ENCODE results near the gene DCLK1. TPM values are rescaled to one million over a fixed set of nuclear protein-coding genes. Genes with fewer than 3 reads are reported as not detected.

The DCLK1 gene
- total RNA-seq, 4 donors from 2014 or later: 11.7 to 51.4 (median 15.8) TPM

GRCh38 chr13:35866801-35867200, 264.4 kb downstream of the DCLK1 start:
- Histone ChIP-seq H3K36me3 (no peaks in the 10 kb centered on the region), H3K27me3 (no peaks in the 10 kb centered on the region), H3K27ac (no peak overlapping the region), H3K4me3 (no peak overlapping the region), H3K9me3 (no peaks in the 10 kb centered on the region), H3K4me1 (no peaks in the 10 kb centered on the region)
- TF ChIP-seq CTCF (IDR thresholded peaks at IDR 0.05) (no peak), EP300 (IDR thresholded peaks at IDR 0.05) (no peak)
- WGBS: 29% methylated on average over 3 of the region's 3 CpGs
- DNase-seq (ENCODE audit: low spot score in 2 of 2): no peak

DNA sequence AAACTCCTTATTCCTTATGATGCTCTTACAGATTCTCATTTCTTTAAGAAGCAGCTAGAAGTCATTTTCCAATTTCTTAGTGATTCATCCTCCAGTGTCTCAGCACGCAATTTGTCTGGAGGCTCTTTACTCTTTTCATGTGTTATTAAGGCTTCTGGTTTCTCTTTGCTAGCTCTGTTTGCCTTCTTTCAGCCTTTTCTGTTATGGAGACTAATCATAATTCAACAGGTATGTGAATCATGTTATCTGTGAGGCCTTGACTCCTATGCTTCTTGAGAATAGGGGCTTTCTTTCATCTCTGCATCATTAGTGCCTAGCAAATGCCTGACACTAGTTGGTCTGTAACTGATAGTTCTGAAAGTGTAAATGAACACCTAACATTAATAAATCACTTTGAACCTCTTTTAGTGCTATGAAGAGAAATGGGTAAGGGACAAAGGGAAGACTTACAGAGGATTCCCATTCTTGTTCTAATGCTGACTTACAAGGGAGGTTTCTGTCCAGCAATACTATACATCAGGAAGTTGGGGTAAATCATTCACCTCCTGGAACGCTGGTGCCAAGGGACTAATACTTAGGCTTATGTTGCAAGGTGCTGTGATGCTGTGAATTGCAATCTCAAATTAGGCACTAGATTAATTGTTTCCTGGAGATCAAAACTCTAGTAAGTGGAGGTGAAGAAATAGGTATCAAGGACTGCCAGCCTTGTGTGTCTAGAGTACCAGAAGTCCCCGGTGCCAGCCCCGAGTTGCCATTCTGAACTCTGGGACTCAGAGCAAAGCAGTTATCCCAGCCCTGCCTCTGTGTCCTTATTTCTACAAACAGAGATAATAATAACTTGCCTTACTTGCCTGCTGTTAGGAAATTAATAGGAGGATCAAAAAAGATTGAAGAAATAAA, 265.6 kb downstream of the DCLK1 start:
- Histone ChIP-seq H3K4me1 (no peaks in the 10 kb centered on the region), H3K36me3 (no peaks in the 10 kb centered on the region), H3K9me3 (no peaks in the 10 kb centered on the region), H3K27ac (no peak overlapping the region), H3K27me3 (no peaks in the 10 kb centered on the region), H3K4me3 (no peak overlapping the region)
- WGBS: 80% methylated on average over 4 of the region's 4 CpGs
- TF ChIP-seq POLR2AphosphoS5 (IDR thresholded peaks at IDR 0.05): no peak
- TF ChIP-seq EP300 (IDR thresholded peaks at IDR 0.05): no peak
- no peak for TF ChIP-seq CTCF (IDR thresholded peaks at IDR 0.05)
- TF ChIP-seq POLR2A (IDR thresholded peaks at IDR 0.05): no peak
- DNase-seq (ENCODE audit: low spot score in 2 of 2): no peak

- peaks cover 3% of the 10 kb centered on the region for H3K27me3 ChIP-seq
- H3K9me3 ChIP-seq: no peaks in the 10 kb centered on the region
- TF ChIP-seq EP300 (IDR thresholded peaks at IDR 0.05) (no peak), CTCF (IDR thresholded peaks at IDR 0.05) (no peak), POLR2A (IDR thresholded peaks at IDR 0.05) (no peak), POLR2AphosphoS5 (IDR thresholded peaks at IDR 0.05) (no peak)
- H3K27ac ChIP-seq: peak overlapping the region; percentile 75
- DNase-seq (ENCODE audit: low spot score in 2 of 2): no peak
- 76% methylated on average over 3 of the region's 3 CpGs for WGBS
- peaks cover 30% of the 10 kb centered on the region for H3K4me1 ChIP-seq
- H3K36me3 ChIP-seq: no peaks in the 10 kb centered on the region
- no peak overlapping the region for H3K4me3 ChIP-seq
These were observed 270.5 kb downstream of the DCLK1 start for GRCh38 chr13:35860661-35861060.

GRCh38 chr13:35859981-35860380, 271.2 kb downstream of the DCLK1 start:
- peaks cover 3% of the 10 kb centered on the region for H3K27me3 ChIP-seq
- TF ChIP-seq CTCF (IDR thresholded peaks at IDR 0.05) (no peak), EP300 (IDR thresholded peaks at IDR 0.05) (no peak), POLR2A (IDR thresholded peaks at IDR 0.05) (no peak)
- no peak for DNase-seq (ENCODE audit: low spot score in 2 of 2)
- H3K4me3 ChIP-seq: no peak overlapping the region
- H3K9me3 ChIP-seq: no peaks in the 10 kb centered on the region
- H3K36me3 ChIP-seq: no peaks in the 10 kb centered on the region
- 70% methylated on average over 4 of the region's 4 CpGs for WGBS
- peak overlapping the region; percentile 75 for H3K27ac ChIP-seq
- peaks cover 30% of the 10 kb centered on the region for H3K4me1 ChIP-seq

DNA sequence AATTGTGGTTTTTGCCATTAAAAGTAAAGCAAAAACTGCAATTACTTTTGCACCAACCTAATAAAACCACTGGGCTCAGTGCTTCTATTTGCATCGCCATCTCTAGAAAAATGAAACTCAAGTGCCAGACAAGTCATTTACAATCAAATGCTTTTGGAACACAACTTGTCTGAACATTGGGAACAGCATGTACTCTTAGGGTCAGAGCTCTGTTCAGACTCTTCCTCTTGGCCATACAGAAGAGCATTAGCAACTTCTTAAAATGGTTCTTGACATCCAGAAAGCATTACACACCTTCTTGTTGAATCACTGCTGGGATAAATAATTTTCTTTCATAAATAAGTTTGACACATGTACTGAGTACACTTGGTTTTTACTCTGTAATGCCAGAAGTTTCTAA, 272.5 kb downstream of the DCLK1 start:
- DNase-seq (ENCODE audit: low spot score in 2 of 2): no peak
- H3K4me3 ChIP-seq: no peak overlapping the region
- peak overlapping the region; percentile 77 for H3K27ac ChIP-seq
- peaks cover 30% of the 10 kb centered on the region for H3K4me1 ChIP-seq
- TF ChIP-seq EP300 (IDR thresholded peaks at IDR 0.05) (peak; percentile 86), POLR2AphosphoS5 (IDR thresholded peaks at IDR 0.05) (peak in 2 of 3 donors; percentile 31 to 56), CTCF (IDR thresholded peaks at IDR 0.05) (no peak)
- H3K36me3 ChIP-seq: no peaks in the 10 kb centered on the region
- H3K27me3 ChIP-seq: peaks cover 3% of the 10 kb centered on the region
- H3K9me3 ChIP-seq: no peaks in the 10 kb centered on the region
- 64% methylated on average over 1 of the region's 1 CpG for WGBS

All from suprapubic skin (tissue), 4 donors.